Frontal cortex (tissue), 4 donors: Measurements from ENCODE around the gene SHMT2. TPM values are rescaled to one million over a fixed set of nuclear protein-coding genes. Genes with fewer than 3 reads are reported as not detected.
A peak's percentile ranks its signal among the peaks of the same experiment; 100 is the strongest.
"Not testable (repeated sequence)": the region's sequence is repeated elsewhere in the genome, so short reads cannot be mapped to it uniquely, and the experiment has no call there.

Experiments
- DNase-seq, 2 donors: peaks; one replicate each; pipeline ENCODE4 v3.0.0; 2012; ENCODE audit warnings: low spot score in 2 of 2
- FAIRE-seq: peaks from 2 replicates; lab custom pipeline; 2012; peaks lifted over from hg19 to GRCh38; lab: Jason Lieb, UNC
- total RNA-seq: library from RNA; depleted of rRNA; stranded (reverse); fragments of >200 nt; gene quantifications from one replicate; pipeline ENCODE4 v1.2.3, GENCODE V29; 2014
- donor health status: control.
- donor health status: control.
- donor health status: control.

The SHMT2 gene
- total RNA-seq, 1 donor from 2014 or later: 28.9 TPM

DNA sequence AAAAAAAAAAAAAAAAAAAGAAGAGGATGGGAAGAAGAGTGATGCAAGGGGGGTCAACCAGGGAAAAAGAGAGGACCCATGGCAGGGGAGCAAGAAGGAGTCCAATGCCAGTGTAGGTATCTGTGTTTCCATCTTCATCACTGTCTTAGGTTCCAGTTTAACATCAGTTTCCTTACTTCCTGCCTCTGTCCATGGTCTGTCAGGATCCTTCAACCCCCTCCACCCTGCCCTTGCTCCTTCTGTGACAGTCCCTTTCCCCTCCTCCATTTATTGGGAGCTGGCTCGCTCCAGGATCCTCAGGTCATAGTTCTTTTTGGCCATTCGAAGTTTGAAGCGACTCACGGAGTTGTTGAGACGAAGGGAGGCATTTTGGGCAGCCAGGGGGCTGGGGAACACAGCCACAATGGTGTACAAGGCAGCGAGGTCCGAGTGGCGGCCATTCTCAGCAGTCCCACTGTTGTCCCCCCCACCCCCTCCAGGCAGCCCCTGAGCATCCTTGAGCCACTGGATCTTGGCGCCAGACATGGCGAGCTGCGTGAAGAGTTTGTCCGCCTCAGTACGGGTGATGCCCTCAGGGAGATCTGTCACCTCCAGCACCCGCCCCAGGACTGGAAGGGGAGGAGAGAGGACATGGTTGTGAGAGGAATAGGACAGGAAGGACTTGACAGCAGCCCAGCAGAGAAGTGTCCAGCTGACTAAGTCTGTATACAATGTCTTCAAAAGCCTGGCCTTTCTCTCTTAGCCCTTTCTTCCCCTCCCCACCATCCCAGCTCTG, 25.2 kb downstream of the SHMT2 start:
- DNase-seq (no peak), FAIRE-seq (no peak)

DNA sequence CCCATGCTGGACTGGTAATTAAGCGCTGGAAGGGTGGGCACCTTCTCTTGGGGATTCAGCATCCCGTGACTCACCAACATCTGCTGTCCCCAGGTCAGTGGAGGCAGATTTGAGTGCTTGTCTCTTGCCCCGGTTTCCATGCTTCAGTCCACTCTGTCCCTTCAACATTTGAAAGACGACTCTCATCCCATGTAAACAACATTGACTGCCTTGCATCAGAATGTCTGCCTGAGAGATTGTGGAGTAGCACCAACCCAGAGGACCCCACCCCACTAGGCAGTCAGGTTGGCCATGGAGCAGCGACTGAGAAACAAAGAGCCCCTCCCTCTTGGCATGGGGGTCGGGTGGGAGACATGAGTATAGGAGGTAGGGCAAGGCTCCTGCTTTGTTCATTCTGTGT, 26.4 kb downstream of the SHMT2 start:
- DNase-seq (no peak), FAIRE-seq (no peak)

DNA sequence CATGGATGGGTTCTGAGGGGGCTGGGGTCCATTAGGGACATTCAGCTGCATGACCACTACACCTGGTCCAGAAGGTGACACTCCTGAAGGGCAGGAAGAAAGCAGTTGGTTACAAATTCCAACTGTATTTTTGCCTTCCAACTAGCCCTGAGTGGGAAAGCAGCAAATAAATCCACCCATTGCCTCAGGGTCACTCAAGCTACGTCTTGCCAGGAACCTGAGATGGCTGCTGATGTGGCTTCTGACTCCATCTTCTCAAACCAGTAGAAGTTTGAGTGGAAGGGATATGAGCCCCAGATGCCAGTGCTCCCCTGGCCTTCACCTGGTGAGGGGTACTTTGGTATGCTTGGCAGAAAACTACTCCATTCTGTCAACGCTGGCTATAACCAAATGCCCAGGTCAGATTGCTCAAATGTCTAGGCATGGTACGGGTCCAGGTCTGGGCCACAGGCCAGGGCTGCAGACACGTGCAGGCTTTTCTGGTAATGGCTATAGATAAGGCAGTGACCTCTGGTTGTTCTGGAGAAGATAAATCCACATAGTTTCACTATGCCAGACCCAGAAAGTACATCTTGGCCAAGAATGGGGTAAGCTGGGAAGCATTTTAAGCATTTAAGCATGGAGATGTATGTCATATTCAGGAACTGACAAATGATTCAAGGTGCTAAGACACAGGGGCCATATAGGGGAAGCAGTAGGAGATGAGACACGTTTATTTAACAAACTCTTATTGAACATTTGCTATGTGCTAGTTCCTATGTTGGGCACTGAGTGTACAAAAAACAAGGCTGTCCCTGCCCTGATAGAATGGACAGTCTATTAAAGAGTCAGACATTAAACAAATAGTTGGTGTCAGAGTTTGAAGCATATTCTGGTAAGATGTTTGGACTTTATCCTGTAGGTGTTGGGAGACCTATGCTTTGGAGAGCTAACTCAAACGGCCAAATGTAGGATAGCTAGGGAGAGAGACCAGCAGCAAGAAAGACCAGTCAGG, 29.8 kb downstream of the SHMT2 start:
- DNase-seq: no peak
- no peak for FAIRE-seq

DNA sequence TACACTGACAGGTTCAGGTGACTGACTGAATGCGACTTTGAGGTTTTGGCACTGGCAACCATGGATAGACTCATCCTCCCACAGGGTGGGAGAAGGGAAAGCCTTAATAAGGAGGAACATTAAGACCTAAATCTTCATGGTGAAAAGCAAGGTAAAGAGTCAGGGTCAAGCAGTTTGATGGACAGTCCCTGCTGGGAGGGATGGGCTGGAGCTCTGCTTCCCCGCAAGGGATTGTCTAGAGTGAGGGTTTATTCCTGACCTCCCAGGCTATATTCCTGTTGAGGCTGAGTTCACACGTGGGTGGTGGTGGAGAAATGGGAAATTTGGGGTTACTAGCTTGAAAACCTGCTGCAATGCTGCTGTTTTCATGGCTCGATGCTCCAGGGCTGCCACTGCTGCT, 30.9 kb downstream of the SHMT2 start:
- no peak for DNase-seq
- no peak for FAIRE-seq

DNA sequence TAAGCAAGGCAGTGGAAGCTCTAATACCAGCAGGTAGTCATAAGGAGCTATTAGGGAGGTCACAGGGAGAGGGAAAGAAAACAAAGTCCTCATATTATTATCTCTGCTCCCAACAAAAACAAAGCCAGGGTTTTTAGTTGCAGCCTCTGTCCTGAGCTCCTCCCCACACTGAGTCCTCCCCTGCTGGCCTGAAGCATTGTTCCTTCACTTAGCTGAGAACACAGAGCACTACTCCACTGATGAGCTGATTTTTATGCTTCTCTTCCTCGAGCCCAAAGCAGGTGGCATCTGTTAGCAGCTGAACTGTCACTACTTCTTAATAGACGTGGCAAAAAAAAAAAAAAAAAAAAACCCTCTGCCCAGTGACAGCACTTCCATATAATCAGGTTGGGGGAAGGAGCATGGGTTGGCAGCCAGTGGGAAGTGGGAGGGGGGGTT, 31.9 kb downstream of the SHMT2 start:
- FAIRE-seq: no peak
- no peak for DNase-seq

DNA sequence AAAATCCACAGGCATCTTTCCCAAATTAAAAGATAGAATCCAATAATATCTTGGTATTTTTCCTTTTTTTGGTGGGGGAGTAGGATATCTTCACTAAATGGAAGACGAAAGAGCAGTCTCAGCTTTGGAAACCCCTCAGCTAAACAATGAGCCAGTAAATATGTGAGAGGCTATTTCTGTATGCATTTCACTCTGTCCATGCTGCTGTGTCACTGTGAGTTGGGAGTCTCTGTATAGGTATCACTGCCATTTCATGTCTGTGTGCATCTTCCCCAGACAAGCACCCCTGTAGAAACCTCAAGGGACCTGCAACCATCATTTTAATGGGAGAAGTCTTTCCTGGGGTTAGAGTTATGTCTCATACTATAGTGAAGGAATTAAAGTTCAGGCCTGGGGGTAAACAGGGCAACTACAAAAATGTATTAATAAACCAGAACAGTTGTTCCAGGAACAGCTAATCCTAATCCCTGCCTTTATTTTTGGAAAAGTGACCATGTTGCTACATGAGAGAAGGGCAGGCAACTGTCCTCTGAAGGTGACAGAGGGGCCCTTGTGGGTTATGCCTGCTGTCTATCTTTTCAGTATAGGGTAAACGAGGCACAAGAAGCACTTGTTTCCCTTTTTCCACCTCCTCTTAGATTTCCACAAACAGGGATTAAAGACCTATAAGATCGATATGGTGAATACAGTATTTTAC, 32.8 kb downstream of the SHMT2 start:
- FAIRE-seq: no peak
- no peak for DNase-seq

DNA sequence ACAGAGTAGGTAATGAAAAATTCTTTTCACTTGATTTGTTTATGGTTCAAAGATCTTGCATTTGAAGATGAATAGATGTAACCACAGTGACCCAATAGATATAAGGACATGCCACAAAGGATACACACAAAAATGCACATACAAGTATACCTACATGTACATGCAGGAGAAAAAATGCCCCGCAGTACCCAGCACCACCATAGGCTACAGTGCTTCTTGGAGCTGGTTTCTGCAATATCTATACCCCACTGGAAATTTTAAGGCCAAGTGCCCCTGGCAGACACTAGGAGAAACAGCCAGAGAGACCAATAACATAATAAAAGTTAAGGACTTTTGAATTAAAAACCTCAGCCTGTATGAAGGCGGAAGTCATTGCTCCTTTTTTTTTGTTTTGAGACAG, 33.6 kb downstream of the SHMT2 start:
- no peak for DNase-seq
- FAIRE-seq: no peak

DNA sequence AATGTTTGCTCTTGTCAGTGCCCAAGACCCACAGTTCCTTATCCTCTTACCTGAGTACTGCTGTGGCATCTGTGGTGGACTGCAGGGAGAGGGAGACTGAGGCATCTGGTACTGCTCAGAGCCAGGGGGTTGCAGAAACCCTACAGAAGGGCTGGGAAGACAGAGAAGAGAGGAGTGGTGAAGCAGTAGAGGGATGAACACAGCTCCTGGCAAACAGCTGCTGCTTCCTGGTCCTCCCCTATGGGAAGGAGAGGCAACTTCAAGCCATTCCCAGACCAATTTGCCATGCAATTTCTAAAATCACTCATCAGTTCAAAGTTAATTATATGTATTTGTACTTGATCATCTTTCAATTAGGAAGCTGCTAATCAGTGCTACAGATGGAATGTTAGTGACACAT, 37.2 kb downstream of the SHMT2 start:
- no peak for DNase-seq
- FAIRE-seq: no peak

DNA sequence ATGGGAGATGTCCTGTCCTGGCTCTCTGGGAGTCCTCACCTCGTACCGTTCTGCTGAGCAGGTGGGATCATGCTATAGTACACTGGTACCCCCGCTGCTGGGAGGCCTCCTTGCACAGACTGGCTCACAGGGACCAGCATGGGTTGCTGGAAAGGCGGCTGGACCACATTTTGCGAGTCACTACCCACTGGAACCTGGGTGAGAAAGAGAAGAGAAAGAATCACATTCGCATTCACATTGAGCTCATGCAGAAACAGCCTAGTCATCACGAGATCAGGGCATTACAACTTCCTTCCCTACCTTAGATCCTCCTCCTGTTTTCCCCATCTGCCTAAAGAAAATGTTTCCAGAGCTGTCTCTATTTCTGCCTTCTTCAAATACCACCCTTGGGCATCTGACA, 38.8 kb downstream of the SHMT2 start:
- DNase-seq (no peak), FAIRE-seq (no peak)

DNA sequence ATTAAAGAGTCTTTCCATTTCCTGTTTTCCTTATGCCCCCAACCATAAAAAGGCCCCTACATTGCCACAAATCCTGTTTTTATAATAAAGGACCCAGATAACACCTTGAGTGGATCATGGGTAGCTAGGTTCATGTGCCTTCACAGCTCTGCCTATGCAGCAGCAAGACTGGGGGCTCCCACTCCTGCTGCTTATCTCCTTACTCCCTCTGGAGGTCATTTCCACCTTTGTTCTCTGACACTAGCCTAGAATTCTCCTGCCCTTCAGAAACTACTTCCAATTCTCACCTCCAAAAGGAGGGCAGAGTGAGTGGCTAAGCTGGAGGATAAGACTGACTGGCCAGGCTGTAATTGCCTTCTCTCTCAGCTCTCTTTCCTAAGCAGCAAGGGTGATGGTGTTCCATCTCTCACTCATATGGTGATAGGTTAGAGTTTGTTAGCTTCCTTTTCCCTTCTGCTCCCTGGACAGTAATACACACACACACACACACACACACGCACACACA, 41.5 kb downstream of the SHMT2 start:
- no peak for FAIRE-seq
- no peak for DNase-seq

DNA sequence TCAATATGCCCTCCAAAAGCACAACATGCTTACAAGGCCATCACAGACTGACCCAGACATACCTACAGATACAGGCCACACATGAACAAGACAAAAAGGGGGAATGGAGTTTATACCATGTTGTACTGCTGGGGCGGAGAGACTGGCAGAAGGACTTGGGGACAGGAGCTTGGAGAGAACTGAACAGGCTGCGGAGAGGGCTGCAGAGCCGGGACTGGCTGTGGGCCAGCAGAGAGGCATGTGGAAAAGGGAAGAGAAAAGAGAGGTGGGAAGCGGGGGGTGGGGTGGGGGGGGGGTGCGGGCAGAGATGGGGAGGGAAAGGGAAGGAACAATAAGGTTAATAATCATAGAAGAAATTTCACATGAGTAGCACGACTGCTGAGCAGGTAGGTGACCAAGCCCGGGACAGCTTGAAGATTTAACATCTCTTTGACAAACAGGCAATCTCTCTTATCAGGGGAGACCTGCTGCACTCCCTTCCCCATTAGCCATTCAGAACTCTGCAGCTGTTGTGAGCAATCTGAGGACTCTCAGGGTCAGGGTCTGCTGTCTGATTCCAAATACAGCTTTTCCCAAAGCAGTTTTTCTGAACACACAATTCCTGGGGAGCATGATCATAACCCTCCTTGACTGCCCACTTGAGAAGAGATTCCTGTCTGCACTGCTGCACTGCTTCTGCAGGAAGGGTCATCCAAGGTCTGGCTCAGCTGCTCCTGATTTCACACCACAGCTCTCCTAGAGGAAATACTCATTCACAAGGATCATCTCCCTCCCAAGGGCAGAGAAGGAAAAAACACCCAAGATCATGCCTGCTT, 43.0 kb downstream of the SHMT2 start:
- DNase-seq: no peak

DNA sequence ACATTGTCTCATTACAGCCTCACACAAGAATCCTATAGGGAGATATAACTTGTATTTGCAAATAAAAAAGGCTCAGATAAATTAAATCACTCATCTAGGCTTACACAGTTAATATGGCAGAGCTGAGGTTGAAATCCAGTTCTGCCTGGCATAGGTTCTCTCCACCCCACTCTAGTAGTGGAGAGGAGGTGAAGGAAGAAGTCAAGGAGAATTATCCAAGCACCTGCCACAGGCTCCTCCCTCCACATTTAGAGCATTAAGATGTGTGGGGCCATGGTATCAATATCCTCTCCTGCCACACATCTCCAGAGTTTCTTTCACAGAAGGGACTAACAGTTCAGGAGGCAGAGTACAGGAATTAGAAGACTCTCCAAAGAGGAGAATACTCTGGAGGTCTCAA, 44.0 kb downstream of the SHMT2 start:
- DNase-seq (no peak), FAIRE-seq (no peak)

More for the DNA sequence above, 43.0 kb downstream of the SHMT2 start:
- no peak for FAIRE-seq

DNA sequence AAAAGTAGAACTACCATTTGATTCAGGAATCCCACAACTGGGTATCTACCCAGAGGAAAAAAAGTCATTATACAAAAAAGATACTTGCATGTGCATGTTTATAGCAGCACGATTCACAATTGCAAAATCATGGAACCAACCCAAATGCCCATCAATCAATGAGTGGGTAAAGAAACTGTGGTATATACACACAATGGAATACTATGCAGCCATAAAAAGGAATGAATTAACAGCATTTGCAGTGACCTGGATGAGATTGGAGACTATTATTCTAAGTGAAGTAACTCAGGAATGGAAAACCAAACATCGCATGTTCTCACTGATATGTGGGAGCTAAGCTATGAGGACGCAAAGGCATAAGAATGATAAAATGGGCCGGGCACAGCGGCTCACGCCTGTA, 46.7 kb downstream of the SHMT2 start:
- FAIRE-seq, DNase-seq: not testable (repeated sequence)

DNA sequence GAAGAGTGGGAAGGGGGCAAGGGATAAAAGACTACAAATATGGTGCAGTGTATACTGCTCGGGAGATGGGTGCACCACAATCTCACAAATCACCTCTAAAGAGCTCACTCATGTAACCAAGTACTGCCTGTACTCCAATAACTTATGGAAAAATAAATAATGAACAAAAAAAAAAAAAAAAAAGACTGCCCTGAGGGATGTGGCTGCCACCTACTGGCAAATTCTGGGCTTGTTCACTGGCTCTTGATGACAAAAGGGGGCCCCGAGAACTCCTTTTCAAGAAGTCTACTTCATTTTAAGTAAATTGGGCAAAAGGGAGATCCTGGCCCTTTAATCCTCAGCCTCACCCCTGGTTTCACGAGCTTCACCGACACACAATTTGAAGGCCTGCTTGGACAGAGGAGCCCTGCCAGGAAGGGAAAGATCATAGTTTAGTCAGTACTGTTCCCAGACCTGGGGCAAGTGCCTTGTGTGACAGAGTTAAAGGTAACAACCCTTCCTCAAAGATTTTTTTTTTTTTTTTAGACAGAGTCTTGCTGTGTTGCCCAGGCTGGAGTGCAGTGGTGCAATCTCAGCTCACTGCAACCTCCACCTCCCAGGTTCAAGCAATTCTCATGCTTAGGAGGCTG, 47.5 kb downstream of the SHMT2 start:
- DNase-seq (no peak), FAIRE-seq (no peak)

DNA sequence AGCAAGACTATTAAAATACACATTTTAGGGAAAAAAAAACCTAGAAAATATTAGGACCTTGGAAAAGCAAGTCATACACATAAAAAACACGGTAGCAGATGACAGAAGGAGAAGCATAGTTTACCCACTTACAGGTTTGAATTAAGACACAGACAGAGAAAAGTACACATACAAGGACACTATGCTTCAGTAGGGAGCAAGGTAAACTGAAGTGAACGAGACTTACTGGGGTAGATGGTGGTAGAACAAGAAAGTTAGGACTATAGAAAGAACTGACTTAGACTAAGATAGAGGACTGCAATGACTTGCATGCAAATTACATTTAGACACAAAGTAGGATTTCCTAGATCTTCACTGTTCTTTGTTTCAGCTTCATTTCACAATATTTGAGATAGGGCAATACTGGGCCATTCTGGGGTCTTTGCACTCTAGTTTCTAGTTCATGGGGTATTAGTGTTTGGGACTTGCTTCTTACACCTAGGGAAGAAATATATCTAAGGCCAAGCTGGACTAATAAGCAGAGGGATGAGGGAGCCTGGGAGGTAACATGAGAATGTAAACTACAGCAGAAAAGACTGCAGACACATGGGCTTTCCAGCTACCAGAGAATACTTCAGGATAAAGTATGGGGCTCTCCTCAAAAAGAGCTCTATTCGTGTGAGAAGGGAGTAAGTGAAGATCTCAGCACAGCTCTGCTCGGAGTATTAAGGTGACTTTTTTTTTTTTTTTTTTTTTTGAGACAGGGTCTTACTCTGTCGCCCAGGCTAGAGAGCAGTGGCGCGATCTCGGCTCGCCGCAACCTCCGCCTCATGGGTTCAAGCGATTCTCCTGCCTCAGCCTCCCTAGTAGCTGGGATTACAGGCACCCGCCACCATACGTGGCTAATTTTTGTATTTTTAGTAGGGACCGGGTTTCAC, 49.2 kb downstream of the SHMT2 start:
- no peak for FAIRE-seq
- no peak for DNase-seq

DNA sequence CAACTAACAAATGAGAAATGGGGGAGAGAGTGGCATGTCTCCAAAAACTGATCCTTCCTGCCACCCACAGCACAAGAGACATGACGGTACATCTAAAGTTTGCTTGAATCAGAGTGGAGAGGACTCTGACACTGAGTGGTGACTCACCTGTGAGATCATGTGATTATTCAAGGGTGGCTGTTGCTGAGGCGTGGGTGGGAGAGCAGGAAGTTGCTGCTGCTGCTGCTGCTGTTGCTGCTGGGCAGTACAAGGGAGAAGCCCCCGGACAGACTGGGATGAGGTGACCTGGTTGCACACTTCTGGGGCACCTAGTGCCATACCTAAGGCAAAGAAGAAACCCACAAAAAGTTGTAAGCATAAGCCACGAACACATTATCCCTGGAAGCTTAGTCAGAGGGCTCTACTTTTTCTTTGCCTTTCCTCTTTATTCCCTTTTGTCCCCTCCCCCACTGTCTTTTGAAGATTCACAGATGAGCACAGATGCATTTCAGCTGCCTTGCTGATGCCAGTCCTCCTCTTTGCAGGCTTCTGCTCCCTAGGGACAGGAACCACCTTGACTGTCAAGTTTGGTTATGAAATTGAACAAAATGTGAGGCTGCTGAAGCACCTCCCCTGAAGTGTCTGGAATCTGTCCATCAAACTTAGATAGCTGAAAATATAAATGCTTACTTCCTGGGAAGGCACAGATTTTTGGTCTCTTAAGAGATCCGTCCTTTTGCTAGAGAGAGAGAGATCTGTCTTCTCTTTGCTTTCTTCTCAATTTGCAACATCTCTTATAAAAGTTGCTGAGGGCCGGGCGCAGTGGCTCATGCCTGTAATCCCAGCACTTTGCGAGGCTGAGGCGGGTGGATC, 50.9 kb downstream of the SHMT2 start:
- DNase-seq (peak in 1 of 2 donors; percentile 36), FAIRE-seq (no peak)

DNA sequence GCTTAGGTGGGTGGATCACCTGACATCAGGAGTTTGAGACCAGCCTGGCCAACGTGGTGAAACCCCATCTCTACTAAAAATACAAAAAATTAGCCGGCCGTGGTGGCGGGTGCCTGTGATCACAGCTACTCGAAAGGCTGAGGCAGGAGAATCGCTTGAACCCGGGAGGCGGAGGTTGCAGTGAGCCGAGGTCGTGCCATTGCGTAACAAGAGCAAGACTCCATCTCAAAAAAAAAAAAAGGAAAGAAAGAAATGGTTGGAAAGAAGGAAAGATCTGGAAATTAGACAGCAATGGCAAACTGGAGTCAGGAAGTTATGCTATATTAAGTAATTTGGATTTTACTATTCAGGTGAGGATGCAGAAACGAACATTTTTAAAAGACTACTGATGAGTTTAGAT, 52.6 kb downstream of the SHMT2 start:
- not testable (repeated sequence) for FAIRE-seq

More for the DNA sequence above, 52.6 kb downstream of the SHMT2 start:
- not testable (repeated sequence) for DNase-seq
